ENCODE data around the gene TGM2.

DNA sequence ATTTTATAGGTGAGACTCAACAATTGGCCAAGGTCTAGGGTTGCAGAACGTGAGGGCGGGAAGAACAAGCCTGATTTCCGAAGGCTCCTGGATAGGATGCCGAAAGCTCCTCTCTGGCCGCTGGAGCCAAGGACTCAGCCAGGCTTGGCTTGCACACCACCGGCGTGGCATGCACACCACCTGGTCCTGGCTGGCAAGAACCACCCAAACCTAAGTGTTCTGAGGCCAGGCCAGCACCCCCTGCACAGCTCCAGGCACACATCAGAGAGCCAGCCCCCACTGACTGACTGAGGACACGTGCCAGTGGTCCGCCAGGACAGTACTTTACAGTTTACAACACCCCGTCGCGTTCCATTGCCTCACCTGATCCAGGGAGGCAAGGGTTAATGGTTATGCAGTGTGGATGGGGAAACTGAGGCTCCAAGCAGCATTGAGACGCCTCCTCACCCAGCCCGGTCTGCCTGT is 414 bp downstream of the TGM2 start:
- TF ChIP-seq POLR2AphosphoS5 (IDR thresholded peaks at IDR 0.05; ENCODE audit: borderline replicate concordance, low read depth, low read length) (no peak), EZH2 (IDR thresholded peaks at IDR 0.05) (no peak)
